NCI-H1436 (cell line): ENCODE data around the gene MLLT3.

Experiments
- DNase-seq: peaks from one replicate; lab custom pipeline; 2025; lab: John Stamatoyannopoulos, UW

MLLT3 gene

DNA sequence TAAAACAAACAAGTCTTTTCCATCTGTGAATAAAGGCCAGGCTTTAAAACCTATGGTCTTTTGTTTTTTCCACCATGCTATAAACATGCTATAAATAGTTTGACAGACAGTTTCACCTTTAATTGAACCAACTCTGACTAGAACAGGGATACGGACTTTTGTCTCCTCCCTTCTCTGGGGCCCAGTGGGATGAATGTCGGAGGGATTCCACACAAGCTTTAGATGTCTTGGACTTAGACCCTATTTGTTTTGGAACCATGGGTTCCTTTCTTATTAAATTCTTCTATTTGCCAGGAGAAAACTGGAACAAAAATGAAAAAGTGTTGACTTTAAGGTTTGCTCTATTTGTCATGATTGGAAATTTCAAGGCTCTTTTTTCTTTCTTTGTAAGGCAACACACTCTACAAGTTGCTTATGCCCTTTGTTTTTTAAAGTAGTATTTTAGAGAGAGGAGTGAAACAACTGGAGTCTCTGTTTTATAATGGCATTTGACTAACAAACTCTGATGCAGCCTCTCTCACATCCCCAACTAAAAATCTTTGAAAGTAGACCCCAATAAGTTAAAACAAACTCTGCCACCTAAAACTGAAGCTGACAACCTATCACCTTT lies 145.3 kb downstream of the MLLT3 start:
- no peak for DNase-seq

DNA sequence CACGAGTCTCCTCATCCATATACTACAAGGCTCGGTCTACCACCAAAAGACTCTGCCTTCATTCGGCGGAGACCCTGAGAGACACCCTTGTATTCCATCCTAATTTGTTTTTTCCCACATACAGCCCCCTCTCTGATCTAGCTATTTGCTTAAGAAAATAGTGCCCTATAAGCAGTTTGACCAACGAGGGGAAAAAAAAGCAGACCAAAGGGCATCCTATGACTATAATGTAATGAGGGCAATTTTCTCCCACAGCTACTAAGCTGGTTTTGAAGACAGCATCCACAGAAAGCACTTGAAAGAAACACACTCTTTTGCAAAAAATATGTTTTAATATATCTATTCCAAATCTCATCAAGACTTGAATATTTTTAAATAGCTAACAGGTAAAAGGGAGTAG lies 147.8 kb downstream of the MLLT3 start:
- no peak for DNase-seq

DNA sequence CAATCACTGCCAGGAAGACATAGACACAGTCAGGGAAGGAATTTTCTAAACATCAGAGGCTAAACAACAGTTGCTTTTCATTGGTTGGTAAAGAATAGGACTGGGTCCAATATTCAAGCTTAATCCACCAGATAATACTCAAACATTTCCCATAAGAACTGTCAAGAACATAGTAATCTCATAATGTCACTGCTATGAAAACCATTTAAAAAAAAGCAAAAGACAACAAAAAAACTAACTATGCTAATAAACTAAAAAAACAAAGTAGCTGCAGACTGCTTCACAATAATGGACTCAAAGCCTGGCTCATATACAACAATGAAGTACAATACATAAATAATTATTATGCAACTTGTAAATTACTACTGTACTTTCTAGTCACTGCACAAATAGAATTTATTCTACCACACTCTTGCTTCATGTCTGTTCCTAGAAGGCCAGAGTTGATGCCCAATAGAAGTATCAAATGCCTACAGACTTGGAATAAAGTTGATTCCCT lies 148.7 kb downstream of the MLLT3 start:
- DNase-seq, result no peak

DNA sequence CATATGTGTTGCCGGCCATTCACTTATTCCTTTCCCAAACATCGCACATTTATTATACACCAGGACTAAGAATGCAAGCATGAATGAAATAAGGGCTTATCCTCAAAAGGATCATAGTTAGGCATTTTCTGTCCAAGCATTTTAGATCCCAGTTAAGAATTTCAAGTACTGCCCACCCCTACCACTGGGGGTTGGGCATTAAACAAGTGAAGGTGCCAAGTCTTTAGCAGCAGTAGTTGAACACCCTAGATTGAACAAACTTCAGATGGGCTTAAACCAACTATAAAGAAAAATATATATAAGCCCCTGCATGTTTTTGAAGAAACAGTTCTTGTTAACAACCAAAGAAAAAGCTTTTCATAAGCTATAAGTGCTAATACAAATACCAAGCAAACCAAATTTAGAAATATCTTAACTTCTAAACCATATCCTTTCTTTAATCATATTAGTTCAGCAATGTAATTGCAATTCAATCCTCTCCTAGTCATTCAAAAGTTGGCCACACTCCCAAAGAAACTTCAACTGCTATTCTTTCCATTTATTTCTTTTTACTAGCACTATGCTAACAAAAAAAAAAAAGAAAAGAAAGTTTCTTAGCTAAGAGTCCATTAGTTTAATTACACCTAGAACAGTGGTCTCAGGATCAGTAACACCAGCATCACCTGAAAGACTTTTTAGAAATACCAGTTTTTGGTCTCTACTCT lies 149.8 kb downstream of the MLLT3 start:
- no peak for DNase-seq

DNA sequence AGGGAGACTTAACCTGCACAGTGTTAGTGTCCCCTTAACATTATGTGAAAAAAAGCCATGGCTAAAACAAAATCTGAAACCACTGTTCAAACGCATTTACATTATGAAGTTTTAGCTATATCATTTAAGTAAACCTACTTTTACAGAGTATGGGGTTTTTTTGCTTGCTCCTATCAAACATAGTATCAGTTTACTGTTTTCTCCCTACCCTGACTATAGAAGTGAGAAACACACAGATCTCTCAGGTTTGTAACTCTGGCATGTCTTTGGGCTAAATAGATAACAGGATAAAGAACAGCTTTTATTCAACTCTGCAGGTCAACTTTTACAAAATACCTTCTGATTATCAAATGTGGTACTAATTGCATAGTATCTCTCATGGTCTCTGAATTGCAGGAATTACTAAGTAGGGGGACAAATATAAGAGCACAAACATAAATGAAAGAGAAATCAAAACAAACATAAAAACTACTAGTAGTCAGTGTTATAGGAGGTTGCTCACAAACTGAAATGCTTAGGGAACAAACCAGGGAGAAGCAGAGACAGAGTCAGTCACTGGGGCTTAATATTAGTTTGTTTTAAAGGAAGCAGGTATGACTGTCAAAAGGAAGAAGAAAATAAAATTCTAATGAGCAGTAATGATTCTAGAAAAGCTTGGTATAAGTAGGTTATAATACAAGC lies 155.8 kb downstream of the MLLT3 start:
- no peak for DNase-seq

DNA sequence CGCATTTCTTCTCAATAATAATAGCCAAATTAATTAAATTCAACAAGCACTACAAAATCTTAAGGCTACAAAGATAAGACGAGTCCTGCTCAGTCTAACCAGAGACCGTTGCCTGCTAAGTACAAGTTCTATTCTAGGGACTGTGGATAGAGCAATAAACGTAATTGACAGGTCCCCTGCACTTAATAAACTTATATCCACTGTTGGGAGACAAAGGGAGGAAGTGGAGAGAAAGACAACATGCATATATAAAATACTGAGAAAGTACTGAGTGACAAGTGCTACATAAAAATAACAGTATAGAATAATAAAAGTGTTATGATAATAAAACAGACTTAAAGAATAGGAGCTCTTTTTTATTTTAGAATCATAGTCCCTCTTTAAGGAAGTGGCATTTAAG lies 158.1 kb downstream of the MLLT3 start:
- DNase-seq, result no peak

DNA sequence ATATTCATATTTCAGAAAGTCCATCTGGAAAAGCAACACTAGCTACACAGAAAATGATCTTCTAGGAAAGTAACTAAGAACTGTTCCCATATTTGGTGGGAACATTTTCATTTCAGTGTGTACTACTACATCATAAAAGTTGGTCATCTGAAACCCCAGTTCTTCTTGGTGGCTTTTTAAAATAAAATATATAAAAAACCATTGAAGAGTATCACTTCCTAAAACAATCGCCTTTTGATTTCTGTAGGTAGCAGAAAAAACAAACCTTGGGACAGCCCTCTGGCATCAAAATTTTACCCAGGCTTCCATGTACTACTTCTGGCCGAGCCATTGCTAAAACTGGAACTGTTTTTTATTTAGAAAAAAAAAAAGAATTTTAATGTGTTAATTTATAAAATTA lies 158.5 kb downstream of the MLLT3 start:
- no peak for DNase-seq

DNA sequence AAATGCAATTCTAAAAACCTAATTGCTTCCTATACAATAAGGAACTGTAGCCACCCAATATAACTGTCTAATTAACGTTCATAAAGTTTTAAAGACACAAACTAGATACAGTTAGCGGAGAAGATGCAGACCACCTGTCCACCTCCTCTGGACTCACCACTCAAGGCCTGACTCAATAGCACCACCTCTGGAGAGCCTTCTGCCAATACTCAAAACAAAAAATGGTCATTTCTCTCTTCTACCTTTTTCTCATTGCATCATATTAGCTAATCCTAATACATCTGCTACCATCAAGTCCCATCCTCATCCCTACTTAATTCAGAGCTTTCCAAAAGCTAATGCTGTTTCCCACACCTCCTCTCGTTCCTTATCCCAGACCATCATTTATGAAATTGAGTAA lies 159.9 kb downstream of the MLLT3 start:
- no peak for DNase-seq

DNA sequence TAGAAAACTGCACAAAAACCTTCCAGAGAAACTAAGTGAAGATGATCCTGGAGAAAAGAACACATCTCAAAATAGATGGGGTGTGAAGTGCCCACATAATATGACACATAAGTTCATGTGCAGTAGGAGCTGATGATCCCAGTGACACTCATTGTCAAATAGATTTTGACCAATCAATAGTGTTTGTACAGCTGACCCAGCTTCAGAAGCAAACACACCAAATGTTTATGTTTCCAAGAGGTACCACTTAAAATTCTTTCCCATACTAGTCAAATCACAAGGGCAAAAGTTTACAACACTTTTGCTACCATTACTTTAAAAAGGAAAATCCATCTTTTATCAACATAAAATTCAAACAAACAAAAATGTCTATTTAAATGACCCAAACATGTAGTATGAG lies 175.0 kb downstream of the MLLT3 start:
- DNase-seq, result no peak

DNA sequence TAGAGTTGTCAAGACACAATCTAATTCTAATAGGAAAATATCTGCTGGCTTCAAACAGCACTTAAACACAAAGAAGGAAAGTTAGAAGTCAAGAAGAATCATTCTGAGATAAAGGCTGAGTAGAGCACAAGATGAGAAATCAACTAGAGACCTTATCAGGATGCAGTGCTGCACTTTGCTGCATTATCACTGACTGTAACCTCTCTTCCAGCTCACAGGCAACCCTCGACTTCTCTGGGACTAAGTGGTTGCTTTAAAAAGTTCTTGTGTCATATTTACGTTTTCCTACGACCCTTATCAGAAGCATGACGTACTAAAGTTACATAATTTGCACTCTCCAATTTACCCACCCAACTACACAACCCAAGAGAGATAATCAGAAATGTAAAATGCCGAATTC lies 176.1 kb downstream of the MLLT3 start:
- DNase-seq, result no peak

DNA sequence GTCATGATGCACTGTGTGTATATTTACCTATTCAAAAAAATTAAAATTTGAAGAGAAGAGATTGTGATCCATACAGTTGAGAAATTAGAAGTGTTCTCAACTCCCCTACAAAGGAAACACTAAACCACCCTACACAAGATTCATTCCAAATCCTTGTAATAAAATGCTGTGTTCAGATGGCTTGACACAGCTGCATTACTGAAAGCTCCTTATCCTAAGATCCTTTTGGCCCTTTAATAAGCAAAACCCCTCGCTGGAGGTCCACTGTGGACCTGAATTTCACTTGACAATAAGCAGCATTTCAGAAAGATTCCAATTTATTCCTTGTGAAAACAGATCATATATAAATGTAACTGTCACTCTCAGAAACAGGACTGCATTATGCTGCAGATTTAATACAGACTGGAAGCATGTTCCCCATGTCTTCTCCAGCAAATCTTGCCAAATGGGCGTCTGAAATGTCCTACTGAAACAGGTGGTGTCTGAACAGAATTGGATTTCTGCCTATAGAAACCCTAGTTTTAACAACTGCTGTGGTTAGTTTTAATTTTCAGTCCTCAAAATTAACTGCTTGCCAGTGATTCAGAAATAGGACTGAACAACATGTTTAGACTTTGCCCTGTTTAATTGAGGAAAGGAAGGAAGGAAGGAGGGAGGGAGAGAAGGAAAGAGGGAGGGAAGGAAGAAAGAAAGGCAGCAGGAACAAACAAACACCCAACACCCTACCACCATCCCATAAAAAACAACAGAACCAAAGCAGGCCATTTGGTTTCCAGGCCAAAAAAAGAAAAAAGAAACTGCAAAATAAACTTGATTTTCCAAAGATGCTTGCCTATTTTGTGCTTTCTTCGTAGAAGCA lies 179.6 kb downstream of the MLLT3 start:
- DNase-seq, result no peak

DNA sequence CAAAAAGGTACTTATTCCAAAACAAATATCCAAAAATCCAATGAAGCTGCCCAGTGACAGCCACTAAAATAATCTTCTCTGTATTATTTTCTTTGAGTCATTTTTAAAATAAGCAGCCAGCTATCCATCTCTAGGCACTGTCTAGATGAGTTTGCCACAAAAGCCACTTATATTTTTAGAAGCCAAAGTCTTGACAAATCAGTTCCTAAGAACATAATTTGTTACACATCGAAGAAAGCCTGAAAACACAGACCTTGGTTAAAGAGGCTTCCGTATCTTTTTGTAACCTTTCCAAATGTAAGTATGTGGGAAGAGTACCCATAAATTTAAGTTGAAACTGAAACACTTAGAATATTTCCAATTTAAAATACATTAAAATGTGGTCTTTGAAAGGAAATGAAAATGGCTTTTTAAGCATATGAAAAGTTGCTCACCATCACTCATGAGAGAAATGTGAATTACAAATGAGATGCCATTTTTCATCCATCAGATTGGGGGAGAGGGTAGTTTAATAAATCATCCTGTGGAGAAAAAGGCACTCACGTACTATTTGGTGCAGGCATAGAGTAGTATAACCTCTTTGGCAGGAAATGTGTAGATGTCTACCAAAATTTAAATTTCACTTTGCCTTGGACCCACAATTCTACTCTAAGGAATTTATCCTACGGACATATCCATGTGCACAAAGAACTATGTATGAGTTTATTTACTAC lies 180.4 kb downstream of the MLLT3 start:
- no peak for DNase-seq

DNA sequence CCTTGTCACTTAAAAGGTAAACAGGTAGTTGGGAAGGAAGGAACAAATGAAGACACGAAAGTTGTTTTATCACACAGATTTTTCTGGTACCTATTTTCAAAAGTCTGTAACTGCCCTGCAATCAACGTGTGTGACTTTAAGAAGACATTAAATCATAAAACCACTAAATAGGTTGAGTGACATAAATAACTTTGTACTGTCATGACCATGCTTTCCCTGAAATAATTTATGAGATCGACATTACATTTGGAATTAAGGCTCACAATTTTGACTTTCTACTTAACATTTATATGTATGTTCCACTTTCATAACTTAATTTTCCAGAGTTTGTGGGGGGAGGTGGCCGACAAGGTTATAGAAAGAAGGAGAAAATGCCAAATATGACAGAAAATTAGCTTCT lies 181.1 kb downstream of the MLLT3 start:
- no peak for DNase-seq

DNA sequence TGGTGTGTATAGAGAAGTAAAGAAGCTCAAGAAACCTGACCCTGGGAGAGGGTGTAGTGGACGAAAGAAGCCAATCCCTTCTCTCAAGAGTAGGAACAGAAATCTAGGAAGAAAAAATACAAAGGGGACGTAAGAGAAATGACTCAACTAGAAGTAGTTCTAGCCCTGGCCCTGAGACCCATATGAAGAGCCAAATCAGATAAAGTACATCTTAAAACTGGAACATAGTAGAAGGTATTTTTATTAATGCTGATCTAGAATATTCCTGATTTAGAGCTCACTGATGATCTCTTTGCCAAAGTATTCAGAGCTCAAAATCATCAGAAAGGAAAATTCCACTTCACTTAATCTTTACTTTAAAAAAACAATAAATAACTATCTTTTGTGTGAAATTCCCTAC lies 184.8 kb downstream of the MLLT3 start:
- no peak for DNase-seq

DNA sequence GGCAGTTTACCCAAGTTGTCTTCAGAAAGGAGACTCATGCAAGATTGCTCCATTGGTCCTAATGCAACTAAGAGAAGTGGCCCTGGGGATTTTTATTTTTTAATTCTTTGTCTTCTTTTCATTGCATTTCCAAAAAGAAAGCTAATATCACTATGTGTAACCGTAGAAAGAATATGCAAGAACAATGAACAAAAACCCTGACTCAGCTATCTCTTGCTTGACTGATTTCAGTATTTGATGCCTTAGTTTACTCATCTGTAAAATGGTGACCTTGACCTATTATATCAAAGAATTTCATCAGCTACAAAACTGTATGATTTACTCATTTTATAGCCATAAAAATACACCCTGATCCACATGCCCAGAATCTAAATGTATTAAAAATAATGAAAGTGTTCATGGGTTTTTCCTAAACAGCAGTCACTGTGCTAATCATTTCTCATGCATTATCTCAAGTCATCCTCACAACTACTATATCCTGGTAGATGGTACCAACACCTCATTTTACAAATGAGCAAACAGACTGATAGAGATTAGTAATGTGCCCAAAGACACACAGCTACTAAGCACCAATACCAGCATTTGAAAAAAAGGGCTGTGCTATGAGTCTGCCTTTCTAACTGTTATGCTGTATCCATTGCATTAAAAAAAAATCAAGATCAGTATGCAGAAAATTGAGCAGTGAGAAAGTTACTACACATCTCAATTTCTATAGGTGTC lies 185.7 kb downstream of the MLLT3 start:
- DNase-seq, result no peak

DNA sequence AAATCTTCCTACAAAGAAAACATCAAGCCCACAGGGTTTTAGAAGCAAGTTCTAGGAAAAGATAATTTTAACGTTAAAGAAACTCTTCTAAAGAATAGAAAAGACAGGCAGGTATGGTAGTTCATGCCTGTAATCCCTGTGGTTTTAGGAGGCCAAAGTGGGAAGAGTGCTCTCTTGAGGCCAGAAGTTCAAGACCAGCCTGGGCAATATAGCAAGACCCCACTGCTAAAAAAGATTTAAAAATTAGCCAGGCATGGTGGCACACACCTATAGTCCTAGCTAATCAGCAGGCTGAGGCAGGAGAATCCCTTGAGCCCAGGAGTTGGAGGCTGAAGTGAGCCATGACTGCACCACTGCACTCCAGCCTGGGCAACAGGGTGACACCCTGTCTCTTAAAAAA lies 193.3 kb downstream of the MLLT3 start:
- no peak for DNase-seq

DNA sequence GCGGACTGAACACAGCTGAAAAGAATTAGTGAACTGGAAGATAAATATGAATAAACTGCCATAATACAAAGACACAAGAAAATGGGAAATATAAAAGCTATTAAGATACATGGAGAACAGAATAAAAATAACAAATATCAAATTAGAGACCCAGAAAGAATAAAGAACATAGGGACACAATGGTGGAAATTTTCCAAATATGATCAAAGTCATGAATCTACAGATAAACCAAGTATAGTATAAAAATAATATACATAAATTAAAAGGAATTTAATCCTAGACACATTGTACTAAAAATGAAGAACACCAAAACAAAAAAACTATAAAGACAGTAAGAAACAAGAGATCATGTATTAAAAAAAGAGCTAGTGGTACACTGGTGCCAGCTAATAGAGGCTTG lies 194.9 kb downstream of the MLLT3 start:
- no peak for DNase-seq

DNA sequence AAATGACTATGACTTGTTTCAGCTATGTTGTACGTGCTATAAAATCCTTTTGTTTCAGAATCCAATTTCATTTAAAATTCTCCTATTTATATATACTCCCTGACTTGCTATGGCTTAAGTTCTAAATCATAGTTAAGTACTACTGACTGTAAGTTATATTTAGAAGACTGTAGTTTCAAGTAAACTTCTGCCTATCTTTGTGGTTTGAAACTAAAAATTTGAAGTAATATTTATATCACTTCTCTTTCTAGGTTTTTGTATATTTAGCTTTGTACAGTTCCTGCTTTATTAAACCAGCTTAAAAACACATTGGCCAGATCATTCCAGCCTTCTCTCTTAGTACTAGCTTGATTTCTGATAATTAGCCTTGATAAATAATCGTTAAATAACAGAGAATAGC lies 196.3 kb downstream of the MLLT3 start:
- no peak for DNase-seq

DNA sequence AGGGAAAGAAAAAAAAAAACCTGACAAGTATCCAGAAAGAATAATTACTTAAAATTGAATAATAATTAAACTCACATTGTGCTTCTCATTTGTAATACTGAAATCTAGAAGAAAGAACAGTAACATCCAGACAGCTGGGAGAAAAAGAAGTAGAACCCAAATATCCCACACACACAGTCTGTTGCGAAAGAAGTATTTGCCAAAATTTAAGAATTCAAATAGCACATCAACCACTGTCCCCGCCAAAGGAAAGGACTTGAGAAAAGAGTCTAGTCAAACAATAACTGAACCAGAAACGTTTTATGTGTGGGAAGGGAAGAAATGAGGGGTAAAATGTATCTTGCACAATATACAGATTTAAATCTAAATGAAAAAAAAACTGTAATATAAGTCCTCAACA lies 202.8 kb downstream of the MLLT3 start:
- DNase-seq, result no peak

DNA sequence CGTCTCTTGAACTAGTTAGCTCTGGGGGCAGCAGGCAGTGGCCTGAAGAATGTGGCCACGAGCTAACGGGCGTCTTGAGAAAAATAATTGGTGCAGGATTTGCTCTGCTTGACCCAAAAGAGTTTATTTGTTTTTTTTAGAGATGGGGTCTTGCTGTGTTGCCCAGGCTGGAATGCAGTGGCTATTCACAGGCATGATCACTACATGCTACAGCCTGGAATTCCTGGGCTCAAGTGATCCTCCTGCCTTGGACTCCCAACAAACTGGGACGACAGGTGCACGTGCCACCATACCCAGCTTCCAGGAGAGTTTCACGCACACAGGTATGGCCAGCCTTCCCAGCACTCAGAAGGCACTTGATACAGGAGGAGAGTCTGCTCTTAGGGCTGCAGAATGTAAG lies 203.8 kb downstream of the MLLT3 start:
- no peak for DNase-seq
